B cell (primary cell): ENCODE results near the gene DNAAF3. TPM values are rescaled to one million over a fixed set of nuclear protein-coding genes. Genes with fewer than 3 reads are reported as not detected.
A peak's percentile ranks its signal among the peaks of the same experiment; 100 is the strongest.

Experiments used
- ATAC-seq: fragments of 200-7000 bp; cut with Tn5 transposase; one replicate; pipeline ENCODE4 v1.10.0; 2021; ENCODE audit warnings: low read depth, mild to moderate bottlenecking, moderate number of reproducible peaks, moderate library complexity
- CTCF ChIA-PET: fragments of 350-600 bp; sonication (Branson Sonifier 250); formaldehyde crosslinking; loops from one replicate; lab custom pipeline; 2021; ENCODE audit warnings: antibody characterized with exemption, inconsistent platforms; lab: Charles Lee
- POLR2A ChIA-PET: fragments of 350-600 bp; sonication (Branson Sonifier 250); formaldehyde crosslinking; loops from one replicate; lab custom pipeline; 2021; ENCODE audit warnings: antibody characterized with exemption; lab: Charles Lee
- DNase-seq: peaks from one replicate; pipeline ENCODE4 v3.0.0; 2013
- H2AFZ ChIP-seq: 2 replicates; pipeline ENCODE4 v1.6.1; 2012; ENCODE audit warnings: mild to moderate bottlenecking, low read depth, low read length; ENCODE audit not compliant: insufficient read depth, poor library complexity, severe bottlenecking
- H3K27ac ChIP-seq, 2 donors: 1 replicate in 1 of 2; 2 replicates in 1 of 2; pipeline ENCODE4 v1.5.1; 2012 to 2013; ENCODE audit warnings: low read length in 2 of 2, mild to moderate bottlenecking in 2 of 2, moderate library complexity in 1 of 2
- H3K27me3 ChIP-seq, 4 experiments: fragments of 200-600 bp in 1 of 4; sonication (generic) in 1 of 4; replicated peaks in 1 of 4; 1 replicate in 2 of 4; 2 replicates in 2 of 4; pipeline versions ENCODE4 v1.6.1 to v1.7.0; 2013 to 2016; ENCODE audit warnings: low read length in 3 of 4, mild to moderate bottlenecking in 2 of 4, mixed read lengths in 1 of 4, moderate library complexity in 1 of 4; ENCODE audit not compliant: insufficient read depth in 4 of 4, control insufficient read depth in 3 of 4; ENCODE audit errors: control extremely low read depth in 1 of 4
- H3K36me3 ChIP-seq, 2 experiments: replicated peaks in 1 of 2; 1 replicate in 1 of 2; 2 replicates in 1 of 2; pipeline versions ENCODE4 v1.6.1 to v1.7.1; 2013; ENCODE audit warnings: low read length in 1 of 2; ENCODE audit not compliant: insufficient read depth in 2 of 2, control insufficient read depth in 1 of 2; ENCODE audit errors: control extremely low read depth in 1 of 2, extremely low read depth in 1 of 2
- H3K4me1 ChIP-seq, 2 donors: fragments of 200-600 bp in 1 of 2; sonication (generic) in 1 of 2; 1 replicate in 1 of 2; 2 replicates in 1 of 2; pipeline versions ENCODE4 v1.5.1 to v1.6.1; 2013 to 2017; ENCODE audit warnings: low read length in 2 of 2; ENCODE audit not compliant: control insufficient read depth in 2 of 2, insufficient read depth in 2 of 2
- H3K4me2 ChIP-seq: replicated peaks from 2 replicates; pipeline ENCODE3; 2012; ENCODE audit warnings: mild to moderate bottlenecking, low read depth, low read length; ENCODE audit not compliant: poor library complexity, severe bottlenecking
- H3K4me3 ChIP-seq, 5 experiments: fragments of 200-600 bp in 1 of 5; sonication (generic) in 1 of 5; 1 replicate in 3 of 5; 2 replicates in 2 of 5; pipeline versions ENCODE4 v1.5.1 to v1.7.0; 2011 to 2016; ENCODE audit warnings: low read length in 4 of 5, mild to moderate bottlenecking in 4 of 5, low read depth in 2 of 5, control low read depth in 1 of 5, moderate library complexity in 1 of 5; ENCODE audit not compliant: insufficient read depth in 1 of 5; ENCODE audit errors: control extremely low read depth in 1 of 5, extremely low read depth in 1 of 5
- H3K79me2 ChIP-seq: fragments of 200-600 bp; sonication (generic); one replicate; pipeline ENCODE4 v1.6.0; 2016; ENCODE audit warnings: low read length; ENCODE audit not compliant: control insufficient read depth, insufficient read depth
- H3K9ac ChIP-seq: fragments of 200-600 bp; sonication (generic); 2 replicates; pipeline ENCODE4 v1.6.1; 2017; ENCODE audit warnings: mild to moderate bottlenecking, low read length, moderate library complexity
- H3K9me3 ChIP-seq, 3 donors: one replicate each; pipeline versions ENCODE4 v1.6.1 to v1.7.1; 2013; ENCODE audit warnings: low read length in 2 of 3; ENCODE audit not compliant: control insufficient read depth in 2 of 3, insufficient read depth in 1 of 3; ENCODE audit errors: control extremely low read depth in 1 of 3
- H4K20me1 ChIP-seq: 2 replicates; pipeline ENCODE4 v1.6.0; 2012; ENCODE audit warnings: mild to moderate bottlenecking, low read length; ENCODE audit not compliant: insufficient read depth, control insufficient read depth, poor library complexity, severe bottlenecking
- H3K27ac Mint-ChIP-seq: one replicate; pipeline ENCODE4 v1.8.0; 2021; ENCODE audit warnings: mixed read lengths
- H3K27me3 Mint-ChIP-seq: one replicate; pipeline ENCODE4 v1.8.0; 2021; ENCODE audit warnings: mixed read lengths
- H3K4me1 Mint-ChIP-seq: one replicate; pipeline ENCODE4 v1.8.0; 2021; ENCODE audit warnings: mixed read lengths
- H3K4me3 Mint-ChIP-seq: one replicate; pipeline ENCODE4 v1.8.0; 2021; ENCODE audit warnings: mixed read lengths
- H3K9me3 Mint-ChIP-seq: one replicate; pipeline ENCODE4 v1.8.0; 2022; ENCODE audit warnings: mixed read lengths; ENCODE audit not compliant: insufficient read depth
- EZH2 ChIP-seq: IDR thresholded peaks from 2 replicates; pipeline ENCODE4 v1.6.1; 2012; ENCODE audit warnings: borderline replicate concordance, low read depth, mild to moderate bottlenecking, moderate library complexity, low read length; ENCODE audit not compliant: insufficient read depth, poor library complexity, severe bottlenecking
- WGBS: methylation state at CpG from one replicate; pipeline ENCODE4 v1.1.5; 2013; ENCODE audit warnings: missing lambda C conversion rate; ENCODE audit not compliant: insufficient coverage; 5-methylcytosine and 5-hydroxymethylcytosine counted together
- intact Hi-C: fragments of 100-400 bp; cut with micrococcal nuclease; formaldehyde crosslinking; loops from one replicate; pipeline ENCODE4 v1.10.0; 2022
- polyA plus RNA-seq: library from polyadenylated mRNA; depleted of rRNA; stranded (reverse); fragments of >200 nt; gene quantifications from 2 replicates; pipeline ENCODE4 v1.2.3, GENCODE V29; 2012
- total RNA-seq, 2 donors: library from RNA; stranded (reverse); fragments of 120-200 nt in 1 of 2; gene quantifications; 1 replicate in 1 of 2; 2 replicates in 1 of 2; pipeline versions ENCODE4 v1.2.3 to v1.2.4, GENCODE V29; 2013 to 2022
- TF ChIP-seq, protein P1 (sequence below): fragments of 200-600 bp; IDR thresholded peaks from one replicate; pipeline ENCODE4 v1.8.0; 2022; ENCODE audit warnings: antibody characterized with exemption, mild to moderate bottlenecking

DNAAF3 gene
- total and polyA plus RNA-seq, 2 donors (not counting 1 experiment from before 2014, with no cell fraction given), result not detected

GRCh38 chr19:55115446-55116065 lies 50.9 kb downstream of the DNAAF3 start:
- no peak overlapping the region for H2AFZ ChIP-seq
- peak overlapping the region; percentile 98 for H3K4me2 ChIP-seq
- no peak for DNase-seq
- CTCF ChIA-PET, result interaction anchor here (3.0 kb wide), 1 partner anchor 27 kb away, joined by 14 read pairs; no protein-coding TSS in a partner anchor
- peak overlapping the region; percentile 93 for H3K9ac ChIP-seq
- peaks cover 60% of the 10 kb centered on the region for H4K20me1 ChIP-seq
- H3K4me3 ChIP-seq, result peak overlapping the region in 3 of 5 experiments; percentile 81 to 98 (median 86)
- Mint-ChIP-seq H3K27ac (peak overlapping the region; percentile 90), H3K4me1 (peaks cover 48% of the 10 kb centered on the region), H3K4me3 (peak overlapping the region; percentile 88), H3K9me3 (no peaks in the 10 kb centered on the region), H3K27me3 (no peaks in the 10 kb centered on the region)
- H3K4me1 ChIP-seq, result peaks cover 12 to 44% of the 10 kb centered on the region in 2 donors
- POLR2A ChIA-PET, result interaction anchor here (1.3 to 1.7 kb wide), 2 partner anchors 30 to 539 kb away, joined by 3 to 4 read pairs; partner anchors contain the start of gene U2AF2
- no peaks in the 10 kb centered on the region for H3K9me3 ChIP-seq
- intact Hi-C loops, result loop anchor here (5.0 to 10.0 kb wide), 4 partner anchors 111 to 1001 kb away; partner anchors contain the start of genes EPN1, PRPF31 and TFPT
- no peak for TF ChIP-seq EZH2
- TF ChIP-seq, protein P1, sequence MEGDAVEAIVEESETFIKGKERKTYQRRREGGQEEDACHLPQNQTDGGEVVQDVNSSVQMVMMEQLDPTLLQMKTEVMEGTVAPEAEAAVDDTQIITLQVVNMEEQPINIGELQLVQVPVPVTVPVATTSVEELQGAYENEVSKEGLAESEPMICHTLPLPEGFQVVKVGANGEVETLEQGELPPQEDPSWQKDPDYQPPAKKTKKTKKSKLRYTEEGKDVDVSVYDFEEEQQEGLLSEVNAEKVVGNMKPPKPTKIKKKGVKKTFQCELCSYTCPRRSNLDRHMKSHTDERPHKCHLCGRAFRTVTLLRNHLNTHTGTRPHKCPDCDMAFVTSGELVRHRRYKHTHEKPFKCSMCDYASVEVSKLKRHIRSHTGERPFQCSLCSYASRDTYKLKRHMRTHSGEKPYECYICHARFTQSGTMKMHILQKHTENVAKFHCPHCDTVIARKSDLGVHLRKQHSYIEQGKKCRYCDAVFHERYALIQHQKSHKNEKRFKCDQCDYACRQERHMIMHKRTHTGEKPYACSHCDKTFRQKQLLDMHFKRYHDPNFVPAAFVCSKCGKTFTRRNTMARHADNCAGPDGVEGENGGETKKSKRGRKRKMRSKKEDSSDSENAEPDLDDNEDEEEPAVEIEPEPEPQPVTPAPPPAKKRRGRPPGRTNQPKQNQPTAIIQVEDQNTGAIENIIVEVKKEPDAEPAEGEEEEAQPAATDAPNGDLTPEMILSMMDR, result no peak
- no peaks in the 10 kb centered on the region for H3K27me3 ChIP-seq
- 93% methylated on average over 8 of the region's 13 CpGs for WGBS
- peaks cover 0 to 11% of the 10 kb centered on the region in 2 experiments for H3K36me3 ChIP-seq
- H3K27ac ChIP-seq, result peak overlapping the region in 1 of 2 donors; percentile 36
- no peak for ATAC-seq
- H3K79me2 ChIP-seq, result peaks cover 46% of the 10 kb centered on the region
